HG03097 (cell line): ENCODE measurements around the gene AGO4.

Source experiments
- ATAC-seq: cut with Tn5 transposase; IDR thresholded peaks from one replicate; pipeline ENCODE4 v1.9.1; 2021; ENCODE audit not compliant: unreplicated experiment, low FRiP score

Gene AGO4

GRCh38 chr1:35893051-35893879, 85.4 kb downstream of the AGO4 start:
- no peak for ATAC-seq

- ATAC-seq, result no peak
Measured at GRCh38 chr1:35894183-35894582, 86.4 kb downstream of the AGO4 start.

DNA sequence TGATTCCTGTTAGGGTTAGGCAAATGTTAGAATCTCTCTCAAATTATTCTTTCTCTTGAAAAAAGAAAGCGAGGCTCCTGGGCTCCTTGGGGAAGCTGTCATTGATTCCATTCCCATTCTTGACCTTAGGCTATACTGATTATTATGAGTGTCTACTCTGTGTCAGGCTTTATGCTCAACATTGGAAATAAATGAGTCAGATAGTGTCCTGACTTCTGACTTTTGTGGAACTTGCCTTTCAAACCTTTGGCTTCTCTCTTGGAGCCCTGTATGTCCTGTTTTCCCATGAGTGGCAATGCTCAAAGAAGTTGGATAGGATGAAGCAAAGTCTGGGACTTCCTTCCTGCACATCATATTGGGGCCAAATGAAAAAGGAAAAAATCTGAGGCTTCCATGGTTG, 86.8 kb downstream of the AGO4 start:
- no peak for ATAC-seq

DNA sequence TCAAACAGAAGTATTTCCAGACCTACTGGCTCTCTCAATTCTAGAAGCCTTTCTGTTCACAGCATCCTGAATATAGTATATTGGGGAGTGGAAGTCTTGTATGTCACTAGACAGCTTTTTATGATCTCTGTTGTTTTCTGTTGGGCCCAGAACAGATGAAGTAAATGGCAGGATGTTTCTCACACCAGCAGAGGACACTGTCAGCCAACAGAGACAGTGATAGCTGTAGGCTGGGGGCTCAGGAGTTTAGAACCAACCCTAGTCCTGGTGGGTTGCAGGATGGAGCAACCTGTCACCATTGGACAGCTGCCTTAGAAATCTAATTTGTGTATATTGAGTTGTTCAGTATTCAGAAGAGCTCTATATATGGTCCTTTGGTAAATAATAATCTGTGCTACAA, 92.1 kb downstream of the AGO4 start:
- no peak for ATAC-seq

- ATAC-seq, result no peak
Measured at GRCh38 chr1:35901235-35901634, 93.4 kb downstream of the AGO4 start.

DNA sequence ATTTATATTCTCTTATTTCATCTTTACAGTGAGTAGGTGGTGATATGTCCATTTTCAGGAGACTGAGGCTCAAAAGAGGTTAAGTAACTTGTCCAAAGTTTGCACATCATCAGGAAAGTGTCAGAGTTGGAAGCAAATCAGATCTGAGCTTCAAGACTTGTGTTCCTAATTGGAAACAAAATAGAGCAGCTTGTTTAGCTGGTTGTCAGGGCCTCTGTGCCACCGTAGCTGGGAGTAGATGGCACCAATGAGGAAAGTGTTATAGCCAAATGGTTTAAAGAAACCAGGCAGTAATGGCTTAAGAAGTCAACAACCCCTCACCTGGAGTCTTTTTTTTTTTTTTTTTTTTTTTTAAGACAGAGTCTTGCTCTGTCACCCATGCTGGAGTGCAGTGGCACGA, 94.9 kb downstream of the AGO4 start:
- ATAC-seq, result no peak
